Panc1 (cell line): Measurements from ENCODE around the gene GRIN1.

Experiments used
- POLR2AphosphoS5 ChIP-seq: IDR thresholded peaks from 2 replicates; pipeline ENCODE4 v1.6.1; 2012; ENCODE audit warnings: mild to moderate bottlenecking, low read depth, low read length, moderate library complexity
- SIN3A ChIP-seq: IDR thresholded peaks from 2 replicates; pipeline ENCODE4 v1.6.1; 2012; ENCODE audit warnings: low read depth, mild to moderate bottlenecking, low read length, moderate library complexity, borderline replicate concordance; ENCODE audit not compliant: insufficient read depth
- TCF7L2 ChIP-seq: IDR thresholded peaks from 2 replicates; pipeline ENCODE4 v1.6.1; 2011; ENCODE audit warnings: mild to moderate bottlenecking, low read depth, low read length, inconsistent platforms
- TF ChIP-seq, protein P1 (sequence below): fragments of 450-650 bp; IDR thresholded peaks from 2 replicates; pipeline ENCODE4 v1.5.1; 2017; ENCODE audit warnings: mild to moderate bottlenecking
- TF ChIP-seq, protein P2 (sequence below), 2 experiments: IDR thresholded peaks; 2 replicates each; pipeline ENCODE4 v1.6.1; 2011 to 2012; ENCODE audit warnings: low read depth in 2 of 2, control low read depth in 1 of 2, low read length in 1 of 2, mild to moderate bottlenecking in 1 of 2, moderate library complexity in 1 of 2; ENCODE audit not compliant: insufficient read depth in 1 of 2

DNA sequence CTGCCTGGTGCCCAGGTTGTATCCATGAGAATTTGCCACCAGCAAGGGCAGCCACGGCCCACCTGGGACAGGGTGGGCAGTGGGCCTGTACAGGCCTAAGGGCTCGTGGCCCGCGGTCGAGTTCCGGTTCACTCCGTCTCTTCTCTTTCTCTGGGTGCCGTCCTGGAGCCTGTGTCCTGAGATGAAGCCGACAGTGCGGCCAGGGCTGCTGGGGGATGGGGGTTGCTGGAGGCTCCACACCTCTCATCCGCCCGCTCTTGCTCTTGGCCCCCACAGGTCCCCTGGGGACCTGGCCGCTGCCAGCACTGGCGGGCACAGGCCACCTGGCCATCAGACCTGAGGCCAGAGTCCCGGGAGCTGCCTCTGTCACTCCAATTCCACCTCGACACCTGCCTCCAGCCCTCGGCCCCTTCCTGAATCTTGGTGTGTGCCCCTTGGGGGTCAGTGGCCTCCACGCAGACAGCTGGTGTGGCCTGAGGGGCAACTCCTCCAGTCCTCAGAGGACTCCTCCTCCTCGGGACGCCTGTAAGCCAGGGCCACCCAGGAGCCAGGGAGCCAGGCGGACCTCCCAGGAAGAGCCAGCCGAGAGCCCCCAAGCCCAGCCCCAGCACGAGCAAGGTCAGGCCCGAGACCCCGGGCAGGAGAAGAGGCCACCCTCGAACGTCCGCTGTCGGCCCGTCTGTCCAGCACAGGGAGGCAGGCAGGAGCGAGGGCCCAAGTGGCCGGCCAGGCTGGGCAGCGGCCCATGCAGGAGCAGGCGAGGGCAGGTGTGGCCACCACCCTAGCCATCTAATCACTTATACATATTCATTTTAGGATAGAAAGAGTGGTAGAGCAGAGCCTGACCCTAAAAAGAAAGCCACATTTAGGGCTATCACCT is 25.7 kb downstream of the GRIN1 start:
- TF ChIP-seq, protein P1, sequence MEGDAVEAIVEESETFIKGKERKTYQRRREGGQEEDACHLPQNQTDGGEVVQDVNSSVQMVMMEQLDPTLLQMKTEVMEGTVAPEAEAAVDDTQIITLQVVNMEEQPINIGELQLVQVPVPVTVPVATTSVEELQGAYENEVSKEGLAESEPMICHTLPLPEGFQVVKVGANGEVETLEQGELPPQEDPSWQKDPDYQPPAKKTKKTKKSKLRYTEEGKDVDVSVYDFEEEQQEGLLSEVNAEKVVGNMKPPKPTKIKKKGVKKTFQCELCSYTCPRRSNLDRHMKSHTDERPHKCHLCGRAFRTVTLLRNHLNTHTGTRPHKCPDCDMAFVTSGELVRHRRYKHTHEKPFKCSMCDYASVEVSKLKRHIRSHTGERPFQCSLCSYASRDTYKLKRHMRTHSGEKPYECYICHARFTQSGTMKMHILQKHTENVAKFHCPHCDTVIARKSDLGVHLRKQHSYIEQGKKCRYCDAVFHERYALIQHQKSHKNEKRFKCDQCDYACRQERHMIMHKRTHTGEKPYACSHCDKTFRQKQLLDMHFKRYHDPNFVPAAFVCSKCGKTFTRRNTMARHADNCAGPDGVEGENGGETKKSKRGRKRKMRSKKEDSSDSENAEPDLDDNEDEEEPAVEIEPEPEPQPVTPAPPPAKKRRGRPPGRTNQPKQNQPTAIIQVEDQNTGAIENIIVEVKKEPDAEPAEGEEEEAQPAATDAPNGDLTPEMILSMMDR = no peak
- TF ChIP-seq TCF7L2 (no peak), POLR2AphosphoS5 (no peak), SIN3A (no peak)
- TF ChIP-seq, protein P2, sequence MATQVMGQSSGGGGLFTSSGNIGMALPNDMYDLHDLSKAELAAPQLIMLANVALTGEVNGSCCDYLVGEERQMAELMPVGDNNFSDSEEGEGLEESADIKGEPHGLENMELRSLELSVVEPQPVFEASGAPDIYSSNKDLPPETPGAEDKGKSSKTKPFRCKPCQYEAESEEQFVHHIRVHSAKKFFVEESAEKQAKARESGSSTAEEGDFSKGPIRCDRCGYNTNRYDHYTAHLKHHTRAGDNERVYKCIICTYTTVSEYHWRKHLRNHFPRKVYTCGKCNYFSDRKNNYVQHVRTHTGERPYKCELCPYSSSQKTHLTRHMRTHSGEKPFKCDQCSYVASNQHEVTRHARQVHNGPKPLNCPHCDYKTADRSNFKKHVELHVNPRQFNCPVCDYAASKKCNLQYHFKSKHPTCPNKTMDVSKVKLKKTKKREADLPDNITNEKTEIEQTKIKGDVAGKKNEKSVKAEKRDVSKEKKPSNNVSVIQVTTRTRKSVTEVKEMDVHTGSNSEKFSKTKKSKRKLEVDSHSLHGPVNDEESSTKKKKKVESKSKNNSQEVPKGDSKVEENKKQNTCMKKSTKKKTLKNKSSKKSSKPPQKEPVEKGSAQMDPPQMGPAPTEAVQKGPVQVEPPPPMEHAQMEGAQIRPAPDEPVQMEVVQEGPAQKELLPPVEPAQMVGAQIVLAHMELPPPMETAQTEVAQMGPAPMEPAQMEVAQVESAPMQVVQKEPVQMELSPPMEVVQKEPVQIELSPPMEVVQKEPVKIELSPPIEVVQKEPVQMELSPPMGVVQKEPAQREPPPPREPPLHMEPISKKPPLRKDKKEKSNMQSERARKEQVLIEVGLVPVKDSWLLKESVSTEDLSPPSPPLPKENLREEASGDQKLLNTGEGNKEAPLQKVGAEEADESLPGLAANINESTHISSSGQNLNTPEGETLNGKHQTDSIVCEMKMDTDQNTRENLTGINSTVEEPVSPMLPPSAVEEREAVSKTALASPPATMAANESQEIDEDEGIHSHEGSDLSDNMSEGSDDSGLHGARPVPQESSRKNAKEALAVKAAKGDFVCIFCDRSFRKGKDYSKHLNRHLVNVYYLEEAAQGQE (IDR thresholded peaks at IDR 0.05; ENCODE audit: insufficient read depth in 1 of 2, low read depth in 2 of 2, low read length in 1 of 2) = no peak
